Stomach (tissue), 9 donors: ENCODE data around the gene ANKFN1. TPM values are rescaled to one million over a fixed set of nuclear protein-coding genes. Genes with fewer than 3 reads are reported as not detected.

ENCODE experiments used
- DNase-seq, 2 donors: peaks; one replicate each; pipeline versions ENCODE4 v3.0.0 to v3.0.0-alpha.2; 2013 to 2019
- H3K27ac ChIP-seq, 5 donors: fragments of 200-600 bp in 4 of 5; sonication (generic) in 4 of 5; one replicate each; pipeline ENCODE4 v1.5.1; 2013 to 2019; ENCODE audit warnings: mild to moderate bottlenecking in 1 of 5, moderate library complexity in 1 of 5
- H3K27me3 ChIP-seq, 3 donors: fragments of 200-600 bp; sonication (generic); one replicate each; pipeline ENCODE4 v1.5.1; 2017 to 2019; ENCODE audit warnings: mixed run types in 1 of 3
- H3K36me3 ChIP-seq, 4 donors: fragments of 200-600 bp; sonication (generic); 1 replicate in 3 of 4; 2 replicates in 1 of 4; pipeline ENCODE4 v1.5.1; 2016 to 2019
- H3K4me1 ChIP-seq, 4 donors: fragments of 200-600 bp; sonication (generic); one replicate each; pipeline ENCODE4 v1.5.1; 2016 to 2019
- H3K4me3 ChIP-seq, 4 donors: fragments of 200-600 bp; sonication (generic) in 3 of 4; one replicate each; pipeline ENCODE4 v1.5.1; 2016 to 2019; ENCODE audit warnings: mild to moderate bottlenecking in 1 of 4
- H3K9me3 ChIP-seq, 4 donors: fragments of 200-600 bp; sonication (generic); one replicate each; pipeline ENCODE4 v1.5.1; 2016 to 2019
- CTCF ChIP-seq, 7 experiments: fragments of 450-650 bp in 4 of 7; fragments of 200-600 bp in 3 of 7; sonication (generic) in 3 of 7; IDR thresholded peaks; one replicate each; pipeline ENCODE4 v1.5.1; 2016 to 2019; ENCODE audit warnings: antibody characterized with exemption in 7 of 7, control low read depth in 2 of 7, mild to moderate bottlenecking in 1 of 7
- EP300 ChIP-seq: sonication (generic); formaldehyde crosslinking; IDR thresholded peaks from one replicate; pipeline ENCODE4 v1.6.1; 2017; ENCODE audit warnings: antibody characterized with exemption
- POLR2A ChIP-seq, 4 donors: fragments of 450-650 bp; IDR thresholded peaks; one replicate each; pipeline ENCODE4 v1.6.1; 2016; ENCODE audit warnings: antibody characterized with exemption in 4 of 4, control low read depth in 2 of 4, mild to moderate bottlenecking in 1 of 4, moderate library complexity in 1 of 4
- POLR2AphosphoS5 ChIP-seq, 3 donors: sonication (generic); formaldehyde crosslinking; IDR thresholded peaks; one replicate each; pipeline ENCODE4 v1.6.1; 2016; ENCODE audit warnings: antibody characterized with exemption in 3 of 3
- WGBS, 5 donors: extraction: QIAGEN DNeasy Blood & Tissue Kit in 3 of 5; methylation state at CpG; one replicate each; pipeline versions ENCODE4 v1.1.5 to v1.1.7; 2013 to 2018; 5-methylcytosine and 5-hydroxymethylcytosine counted together
- intact Hi-C: fragments of 100-400 bp; cut with DNase I; formaldehyde crosslinking; loops from one replicate; pipeline ENCODE4 v1.15.1; 2023; ENCODE audit warnings: low total_unique reads
- polyA plus RNA-seq, 3 donors: library from polyadenylated mRNA; stranded (reverse); fragments of 200-250 nt; gene quantifications; one replicate each; pipeline ENCODE4 v1.2.3, GENCODE V29; 2013
- total RNA-seq, 5 donors: library from RNA; depleted of rRNA; stranded (reverse); fragments of >200 nt; gene quantifications; one replicate each; pipeline versions ENCODE4 v1.1.0 to v1.2.3, GENCODE V29; 2014 to 2016
- donor health status: healthy with polysubstance abuse.
- donor health status: Bipolar disorder and iron deficiency.
- donor health status: healthy.

Gene ANKFN1
- total and polyA plus RNA-seq, 8 donors: 0.10 to 2.9 (median 1.3) TPM; not detected in 4

GRCh38 chr17:56358651-56359050 is 205.4 kb downstream of the ANKFN1 start:
- intact Hi-C loops: no loop called here
- TF ChIP-seq CTCF (IDR thresholded peaks at IDR 0.05): no peak
- TF ChIP-seq POLR2AphosphoS5 (IDR thresholded peaks at IDR 0.05): no peak
- no peak for TF ChIP-seq EP300
- no peak for TF ChIP-seq POLR2A (IDR thresholded peaks at IDR 0.05)

GRCh38 chr17:56359518-56359917 is 206.2 kb downstream of the ANKFN1 start:
- Histone ChIP-seq H3K27me3 (no peaks in the 10 kb centered on the region), H3K4me3 (no peak overlapping the region), H3K4me1 (no peaks in the 10 kb centered on the region), H3K9me3 (no peaks in the 10 kb centered on the region), H3K36me3 (no peaks in the 10 kb centered on the region), H3K27ac (no peak overlapping the region)
- DNase-seq: no peak
- TF ChIP-seq CTCF (IDR thresholded peaks at IDR 0.05): no peak
- intact Hi-C loops: no loop called here
- 49 to 79% (median 58%) methylated on average over 2 of the region's 2 CpGs for WGBS, 5 donors

More at GRCh38 chr17:56358651-56359050, 205.4 kb downstream of the ANKFN1 start:
- Histone ChIP-seq H3K4me3 (no peak overlapping the region), H3K4me1 (no peaks in the 10 kb centered on the region), H3K27ac (no peak overlapping the region), H3K36me3 (no peaks in the 10 kb centered on the region), H3K9me3 (no peaks in the 10 kb centered on the region), H3K27me3 (no peaks in the 10 kb centered on the region)
- DNase-seq: no peak
- 65 to 86% (median 81%) methylated on average over 3 of the region's 3 CpGs for WGBS, 5 donors

- TF ChIP-seq POLR2AphosphoS5 (IDR thresholded peaks at IDR 0.05) (no peak), EP300 (no peak), POLR2A (IDR thresholded peaks at IDR 0.05) (no peak), CTCF (IDR thresholded peaks at IDR 0.05) (no peak)
Measured at GRCh38 chr17:56367366-56367765, 214.1 kb downstream of the ANKFN1 start.

GRCh38 chr17:56373981-56374833 is 220.9 kb downstream of the ANKFN1 start:
- 27 to 48% (median 43%) methylated on average over 9 of the region's 9 CpGs for WGBS, 5 donors
- no peaks in the 10 kb centered on the region for H3K36me3 ChIP-seq
- no peak for DNase-seq
- no peak overlapping the region for H3K27ac ChIP-seq
- H3K9me3 ChIP-seq: no peaks in the 10 kb centered on the region
- H3K4me3 ChIP-seq: no peak overlapping the region
- no peak for TF ChIP-seq EP300
- TF ChIP-seq CTCF (IDR thresholded peaks at IDR 0.05): no peak
- TF ChIP-seq POLR2A (IDR thresholded peaks at IDR 0.05): no peak
- no peak for TF ChIP-seq POLR2AphosphoS5 (IDR thresholded peaks at IDR 0.05)
- no peaks in the 10 kb centered on the region for H3K27me3 ChIP-seq
- intact Hi-C loops: no loop called here
- H3K4me1 ChIP-seq: peaks cover 0 to 6% (median 2%) of the 10 kb centered on the region in 4 donors

More at GRCh38 chr17:56367366-56367765, 214.1 kb downstream of the ANKFN1 start:
- WGBS, 5 donors: 47 to 72% (median 52%) methylated on average over 1 of the region's 1 CpG
- intact Hi-C loops: no loop called here
- no peak overlapping the region for H3K27ac ChIP-seq
- no peaks in the 10 kb centered on the region for H3K36me3 ChIP-seq
- H3K9me3 ChIP-seq: no peaks in the 10 kb centered on the region
- H3K4me1 ChIP-seq: no peaks in the 10 kb centered on the region
- no peak for DNase-seq
- H3K4me3 ChIP-seq: no peak overlapping the region
- no peaks in the 10 kb centered on the region for H3K27me3 ChIP-seq
